DLD1 (cell line): ENCODE measurements around the gene ALDH6A1.

Experiments
- in situ Hi-C: cut with HindIII; loops from 2 replicates; pipeline ENCODE4 v1.10.0; 2017; ENCODE audit warnings: low sequenced_read_pairs

Gene ALDH6A1

DNA sequence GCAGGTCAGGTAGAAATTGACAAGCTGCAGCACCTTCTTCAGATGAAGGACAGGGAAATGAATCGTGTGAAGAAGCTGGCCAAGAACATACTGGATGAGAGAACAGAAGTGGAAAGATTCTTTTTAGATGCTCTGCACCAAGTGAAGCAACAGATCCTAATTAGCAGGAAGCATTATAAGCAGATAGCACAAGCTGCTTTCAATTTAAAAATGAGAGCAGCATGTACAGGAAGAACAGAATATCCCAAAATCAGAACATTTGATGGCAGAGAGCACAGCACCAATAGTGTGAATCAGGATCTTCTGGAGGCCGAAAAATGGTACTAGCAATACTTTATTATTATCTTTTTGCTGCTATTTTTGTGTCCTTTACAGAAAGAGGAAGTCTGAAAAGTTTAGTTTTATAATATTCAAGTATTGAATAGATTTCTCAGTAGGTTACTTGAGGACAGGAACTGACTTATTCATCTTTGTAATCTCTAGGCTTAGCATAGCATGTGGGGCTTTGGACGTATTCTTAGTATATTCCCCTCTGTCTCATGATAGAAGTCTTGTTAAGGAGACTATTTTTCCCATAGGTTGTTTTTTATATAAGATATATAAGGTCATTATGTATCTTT is 34.3 kb downstream of the ALDH6A1 start:
- in situ Hi-C loops = no loop called here

DNA sequence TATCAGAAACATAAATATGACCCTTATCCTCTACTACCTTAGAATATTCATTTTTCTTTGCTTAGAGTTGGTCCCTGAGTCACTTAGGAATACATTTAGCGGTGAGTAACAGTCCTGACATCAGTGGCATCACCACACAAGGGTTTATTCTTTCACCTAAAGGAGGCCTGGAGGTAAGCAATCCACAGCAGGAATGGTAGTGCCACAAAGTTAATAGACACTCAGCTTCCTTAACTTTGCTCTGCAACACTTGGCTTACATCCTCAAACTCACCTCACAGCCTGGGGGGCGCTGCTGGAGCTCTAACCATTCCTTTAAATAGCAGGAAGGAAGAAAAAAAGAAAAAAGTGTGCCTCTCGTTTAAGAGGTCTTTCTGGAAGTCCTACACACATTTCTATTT is 36.0 kb downstream of the ALDH6A1 start:
- in situ Hi-C loops = no loop called here

DNA sequence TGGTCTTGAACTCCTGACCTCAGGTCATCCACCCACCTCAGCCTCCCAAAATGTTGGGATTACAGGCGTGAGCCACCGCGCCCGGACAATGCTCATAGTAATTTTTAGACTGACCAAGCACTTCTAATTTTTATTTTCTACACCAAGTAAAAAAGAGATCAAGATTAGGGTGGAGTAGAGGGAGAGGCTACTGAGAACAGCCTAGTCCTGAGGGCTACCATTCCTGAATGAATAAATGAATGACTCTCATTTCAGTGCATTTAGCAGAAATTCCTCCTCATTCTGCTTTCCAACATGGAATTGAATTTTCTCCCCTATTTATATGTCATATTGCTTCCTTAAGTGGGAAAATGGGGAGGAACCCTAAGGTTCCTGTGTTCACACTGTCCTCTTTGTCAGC is 38.7 kb downstream of the ALDH6A1 start:
- in situ Hi-C loops = no loop called here

DNA sequence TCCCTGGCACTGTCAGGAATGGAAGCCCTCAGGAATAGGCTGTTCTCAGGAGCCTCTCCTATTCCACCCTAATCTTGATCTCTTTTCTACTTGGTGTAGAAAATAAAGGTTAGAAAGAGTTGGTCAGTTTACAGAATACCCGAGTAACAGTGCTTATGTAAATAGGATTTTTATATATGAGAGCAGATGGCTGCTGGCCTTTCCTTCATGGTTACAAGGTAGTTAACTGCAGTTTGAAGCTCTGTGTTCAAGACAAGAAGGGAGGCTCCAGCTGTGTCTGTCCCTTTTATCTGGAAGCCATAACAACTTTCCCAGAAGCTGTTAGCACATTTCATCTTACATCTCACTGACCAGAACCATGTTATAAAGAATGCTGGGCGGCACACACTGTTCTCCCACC is 42.0 kb downstream of the ALDH6A1 start:
- in situ Hi-C loops = no loop called here

DNA sequence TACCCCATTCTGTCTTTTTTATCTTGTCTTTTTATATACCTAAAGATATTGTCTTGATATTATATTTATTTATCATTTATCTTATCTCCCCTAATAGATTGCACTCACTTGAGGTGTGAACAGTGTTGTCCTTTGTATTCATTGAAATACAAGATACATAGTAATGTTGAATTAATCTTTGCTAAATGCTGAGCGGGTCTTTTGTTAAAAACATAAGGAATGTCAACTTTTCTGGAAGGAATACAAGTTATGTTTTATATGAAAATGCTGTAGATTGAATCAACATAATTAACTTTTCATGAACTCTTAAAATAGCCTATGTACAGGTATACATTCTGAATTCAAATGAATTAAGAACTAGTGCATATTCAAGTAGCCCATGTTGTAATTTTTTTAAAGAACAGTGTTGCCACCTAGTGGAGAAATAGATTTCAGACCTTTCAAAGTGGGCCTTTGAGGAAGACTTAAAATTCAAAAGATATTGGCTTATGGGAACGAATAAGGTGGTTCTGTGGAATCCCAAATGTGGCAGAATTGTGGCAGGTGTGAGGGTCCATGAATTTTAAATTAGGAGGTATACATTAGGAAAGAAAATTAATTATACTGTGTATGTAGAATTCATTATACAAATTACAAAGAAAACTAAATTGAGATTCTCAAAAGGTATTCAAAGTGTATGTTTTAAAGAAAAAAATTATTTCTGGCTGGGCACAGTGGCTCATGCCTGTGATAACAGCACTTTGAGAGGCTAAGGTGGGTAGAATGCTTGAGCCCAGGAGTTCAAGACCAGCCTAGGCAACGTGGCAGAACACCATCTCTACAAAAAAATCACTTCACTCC is 46.0 kb downstream of the ALDH6A1 start:
- in situ Hi-C loops = no loop called here

DNA sequence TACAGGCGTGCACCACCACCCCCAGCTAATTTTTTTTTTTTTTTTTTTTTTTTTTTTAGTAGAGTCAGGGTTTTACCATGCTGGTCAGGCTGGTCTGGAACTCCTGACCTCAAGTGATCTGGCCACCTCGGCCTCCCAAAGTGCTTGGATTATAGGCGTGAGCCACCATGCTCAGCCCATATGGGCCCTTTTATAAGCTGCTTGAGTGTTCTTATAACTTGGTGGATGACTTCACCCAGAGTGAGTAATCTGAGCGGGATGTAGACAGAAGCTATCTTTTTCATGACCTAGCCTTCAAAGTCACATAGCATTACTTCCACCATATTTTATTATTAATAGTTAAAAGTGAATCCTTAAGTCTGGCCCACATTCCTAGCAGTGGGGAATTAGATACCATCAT is 48.7 kb downstream of the ALDH6A1 start:
- in situ Hi-C loops = no loop called here

DNA sequence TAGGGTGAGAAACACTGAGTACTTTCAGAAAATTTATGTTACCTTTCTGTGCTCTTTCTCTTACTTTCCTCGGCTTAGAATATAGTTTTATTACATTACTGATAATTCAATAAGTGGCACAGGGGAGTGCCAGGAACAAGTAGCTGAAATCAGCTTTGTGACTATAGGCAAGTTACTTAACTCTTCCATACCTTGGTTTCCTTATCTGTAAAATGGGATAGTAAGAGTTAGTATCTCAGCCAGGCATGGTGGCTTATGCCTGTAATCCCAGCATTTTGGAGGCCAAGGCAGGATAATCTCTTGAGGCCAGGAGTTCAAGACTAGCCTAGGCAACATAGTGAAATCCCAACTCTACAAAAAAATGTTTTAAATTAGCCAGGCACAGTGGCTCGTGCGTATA is 49.7 kb downstream of the ALDH6A1 start:
- in situ Hi-C loops = no loop called here

DNA sequence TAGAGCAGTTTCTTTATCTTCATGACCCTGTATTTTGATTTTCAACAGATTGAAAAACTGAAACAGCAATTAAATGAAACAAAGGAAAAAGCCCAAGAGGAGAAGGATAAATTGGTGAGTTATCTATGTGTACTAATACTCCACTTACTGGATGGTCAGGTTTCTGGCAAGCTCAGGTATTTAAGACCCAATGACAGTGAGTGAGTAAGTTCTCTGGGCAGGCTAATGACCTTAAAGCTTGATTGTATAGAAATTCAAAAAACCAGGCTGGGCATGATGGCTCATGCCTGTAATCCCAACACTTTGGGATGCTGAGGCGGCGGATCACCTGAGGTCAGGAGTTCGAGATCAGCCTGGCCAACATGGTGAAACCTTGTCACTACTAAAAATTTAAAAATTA is 55.1 kb downstream of the ALDH6A1 start:
- in situ Hi-C loops = no loop called here

DNA sequence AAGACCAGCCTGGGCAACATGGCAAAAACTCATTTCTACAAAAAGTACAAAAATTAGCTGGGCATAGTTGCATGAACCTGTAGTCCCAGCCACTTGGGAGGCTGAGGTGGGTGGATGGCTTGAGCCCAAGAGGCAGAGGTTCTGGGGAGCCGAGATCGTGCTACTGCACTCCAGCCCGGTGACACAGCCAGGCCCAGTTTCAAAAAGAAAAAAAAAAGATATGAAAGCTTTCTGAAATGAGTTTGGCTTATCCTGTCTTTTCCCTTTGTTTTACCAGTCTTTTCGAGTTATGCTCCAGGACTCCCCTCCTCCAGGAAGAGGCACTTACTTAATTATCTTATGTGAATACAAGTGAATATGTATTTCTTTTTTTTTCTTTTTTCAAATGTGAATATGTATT is 61.9 kb downstream of the ALDH6A1 start:
- in situ Hi-C loops = no loop called here

DNA sequence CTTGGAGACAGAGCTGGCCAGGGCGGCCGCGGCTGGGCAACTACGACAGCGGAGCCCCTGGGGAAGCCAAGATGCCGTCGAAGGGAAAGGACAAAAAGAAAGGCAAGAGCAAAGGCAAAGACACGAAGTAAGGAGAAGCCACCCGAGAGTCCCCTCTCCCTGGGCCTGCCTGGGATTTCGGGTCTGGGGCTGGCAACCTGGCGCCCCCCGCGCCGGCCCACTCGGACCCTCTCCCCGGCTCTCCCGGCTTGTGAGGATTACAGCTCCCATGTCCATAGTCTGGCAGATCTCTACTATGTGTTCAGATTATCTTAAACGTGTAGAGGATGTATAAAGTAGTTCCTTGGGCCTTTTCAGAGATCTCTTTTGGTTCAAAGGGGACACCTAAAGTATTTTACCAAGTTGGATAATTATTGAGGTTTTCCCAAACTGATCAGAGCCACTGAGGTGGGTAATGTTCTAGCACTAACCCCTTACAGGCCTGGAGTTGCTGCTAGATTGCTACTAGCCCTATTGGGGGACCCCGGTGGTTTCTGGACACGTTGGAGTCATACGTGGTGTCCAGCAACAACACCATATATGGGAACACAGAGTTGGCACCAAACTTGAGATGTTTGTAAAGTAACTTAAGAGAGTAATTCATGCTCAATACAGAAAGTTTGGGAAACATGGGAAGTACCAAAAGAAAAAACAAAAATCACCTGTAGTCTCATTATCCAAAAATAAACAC is 64.7 kb downstream of the ALDH6A1 start:
- in situ Hi-C loops = no loop called here

DNA sequence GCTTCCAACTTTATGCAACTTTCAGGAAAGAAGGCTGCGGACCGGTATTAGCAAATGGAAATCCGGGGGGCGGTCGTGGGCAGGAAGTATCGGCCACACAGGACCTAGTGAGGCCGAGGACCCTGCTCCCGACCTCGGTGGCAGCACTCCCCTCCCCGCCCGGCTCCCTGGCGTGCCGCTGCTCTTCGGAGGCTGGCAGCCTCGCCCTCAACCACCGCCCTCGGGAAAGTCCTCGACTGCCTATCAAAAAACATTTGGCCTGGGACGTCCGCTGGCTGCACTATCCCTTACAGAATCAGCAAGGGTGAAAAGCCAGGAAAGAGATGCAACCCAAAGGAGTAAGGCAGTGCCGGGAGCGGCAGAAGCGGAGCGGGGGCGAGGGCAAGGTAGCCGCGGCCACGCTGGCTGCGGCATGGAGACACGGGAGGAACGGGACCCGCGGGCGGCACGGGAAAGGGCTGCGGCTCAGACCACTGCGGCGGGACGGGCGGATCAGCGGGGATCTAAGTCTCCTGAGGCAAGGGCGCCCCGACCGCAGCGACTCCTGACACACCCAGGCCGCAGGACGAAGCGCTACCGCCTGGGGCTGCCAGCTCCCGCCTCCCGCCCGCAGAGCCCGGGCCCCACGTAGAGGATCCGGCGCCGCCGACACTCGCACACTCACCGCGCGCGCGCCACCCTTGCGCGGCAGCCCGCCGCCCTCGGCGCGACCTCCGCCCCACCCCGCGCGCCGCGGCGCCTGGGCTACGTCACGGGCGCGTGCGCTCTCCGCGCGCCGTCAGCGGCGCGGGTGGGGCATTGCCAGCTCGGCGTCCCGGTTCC is 65.5 kb downstream of the ALDH6A1 start, which contains the start of the genes BBOF1 and ENTPD5:
BBOF1 (plus strand) TSS at position 764 of the 822 bp plus-strand sequence. CDS start 130 bp downstream, outside the sequence.
ENTPD5 (minus strand) TSS at position 703 of the 822 bp plus-strand sequence. CDS start 31,186 bp downstream, outside the sequence.
- in situ Hi-C loops = no loop called here

DNA sequence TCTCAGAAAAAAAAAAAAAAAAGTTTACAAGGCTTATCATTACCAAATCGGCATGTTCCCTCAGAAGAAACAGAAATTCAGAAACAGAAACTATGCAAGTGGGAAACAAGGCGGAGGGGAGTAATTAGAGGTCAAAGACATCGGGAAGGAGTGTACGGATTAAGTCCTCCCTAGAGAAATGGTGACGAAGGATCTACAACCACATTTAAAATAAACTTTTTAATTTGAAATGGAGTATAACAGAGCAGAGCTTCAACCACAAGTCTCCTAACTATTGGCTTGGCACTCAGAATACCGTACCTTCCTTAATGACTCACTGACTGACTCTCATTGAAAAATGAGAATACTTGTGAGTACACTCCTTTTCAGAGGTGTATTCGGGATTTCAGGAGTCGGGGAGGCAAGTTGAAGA is 66.1 kb downstream of the ALDH6A1 start:
- in situ Hi-C loops = no loop called here

DNA sequence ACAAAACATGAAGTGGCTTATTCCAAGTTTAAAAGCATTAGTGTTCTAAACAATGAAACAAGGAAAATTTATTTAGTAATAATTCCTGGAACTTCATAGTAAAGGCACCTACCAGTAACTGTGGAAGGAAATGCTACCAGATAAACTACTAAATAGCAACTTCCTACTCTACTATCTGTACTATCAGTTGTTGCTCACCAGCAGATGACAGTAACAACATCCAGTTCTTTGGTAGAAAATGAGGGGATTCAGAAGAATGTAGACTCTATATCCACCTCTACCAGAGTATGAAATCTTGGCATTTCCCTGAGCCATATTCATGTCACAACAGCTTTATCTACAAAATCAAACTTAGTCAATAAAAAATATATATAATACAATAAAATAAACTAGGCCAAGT is 68.3 kb downstream of the ALDH6A1 start:
- in situ Hi-C loops = no loop called here

DNA sequence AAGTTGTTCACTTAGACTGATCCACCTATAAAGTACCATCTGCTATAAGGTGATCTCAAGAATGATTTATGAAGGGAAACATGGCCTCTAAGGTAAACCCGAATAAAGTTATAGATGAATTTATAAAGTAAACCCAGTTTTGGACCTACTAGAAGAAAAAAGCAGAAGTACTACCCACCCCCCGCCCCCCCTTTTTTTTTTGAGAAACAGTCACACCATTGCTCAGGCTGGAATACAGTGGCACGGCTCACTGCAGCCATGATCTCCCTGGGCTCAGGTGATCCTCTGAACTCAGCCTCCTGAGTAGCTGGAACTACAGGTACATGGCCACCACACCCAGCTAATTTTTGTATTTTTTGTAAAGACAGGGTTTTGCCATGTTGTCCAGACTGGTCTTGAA is 69.1 kb downstream of the ALDH6A1 start:
- in situ Hi-C loops = no loop called here

DNA sequence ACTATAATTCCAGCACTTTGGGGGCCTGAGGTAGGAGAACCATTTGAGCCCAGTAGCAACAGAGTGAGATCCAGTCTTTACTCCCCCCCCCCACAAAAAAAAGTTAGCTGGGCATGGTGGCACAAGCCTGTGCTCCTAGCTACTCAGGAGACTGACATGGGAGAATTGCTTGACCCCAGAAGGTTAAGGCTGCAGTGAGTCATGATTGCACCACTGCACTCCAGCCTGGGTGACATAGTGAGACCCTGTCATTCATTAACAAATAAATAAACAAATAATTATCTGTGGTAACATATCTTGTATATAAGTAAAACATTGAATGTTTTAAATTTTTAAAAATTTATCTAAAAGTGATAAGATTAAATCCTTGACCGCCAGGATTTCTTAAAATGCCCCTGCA is 70.0 kb downstream of the ALDH6A1 start:
- in situ Hi-C loops = no loop called here

DNA sequence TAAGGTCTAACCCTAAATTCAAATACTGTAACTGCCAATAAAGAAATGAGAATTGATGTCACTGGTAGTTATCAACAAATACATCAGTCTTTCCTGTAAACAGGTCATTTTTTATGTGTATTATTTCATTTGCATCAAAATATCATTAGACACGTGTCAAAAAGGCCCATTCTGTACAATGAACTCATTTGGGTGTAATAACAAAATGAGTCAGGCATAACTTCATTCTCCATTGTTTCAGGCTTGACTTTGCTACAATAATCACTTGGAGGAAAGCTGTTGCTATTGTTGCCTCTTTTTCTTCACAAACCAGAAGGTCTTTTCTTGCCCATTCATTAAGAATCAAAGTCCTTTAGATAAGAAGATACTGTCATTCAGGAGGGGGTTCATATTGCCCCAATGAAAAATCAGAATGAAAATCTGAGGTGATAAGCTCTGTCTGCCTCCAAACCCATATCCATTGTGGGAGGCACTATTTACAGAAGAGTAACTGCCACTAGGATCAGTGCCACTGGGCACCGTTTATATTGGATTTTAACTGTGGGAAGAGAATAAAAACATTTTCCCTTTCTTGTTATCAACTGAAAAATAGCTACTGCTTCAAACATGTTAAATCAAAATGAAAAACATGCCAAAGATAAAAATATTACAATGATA is 75.3 kb downstream of the ALDH6A1 start:
- in situ Hi-C loops = no loop called here
